HepG2 (cell line): ENCODE measurements around the gene KHK. TPM values are rescaled to one million over a fixed set of nuclear protein-coding genes. Genes with fewer than 3 reads are reported as not detected.
A peak's percentile ranks its signal among the peaks of the same experiment; 100 is the strongest.

Experiments
- MEF2D ChIP-seq: sonication (generic); formaldehyde crosslinking; IDR thresholded peaks from 2 replicates; pipeline ENCODE4 v1.5.1; 2020; ENCODE audit warnings: mild to moderate bottlenecking, missing genetic modification reagents
- THRA ChIP-seq: sonication (generic); formaldehyde crosslinking; IDR thresholded peaks from 2 replicates; pipeline ENCODE4 v1.4.0; 2020; ENCODE audit warnings: missing genetic modification reagents, borderline replicate concordance
- WIZ ChIP-seq: sonication (generic); formaldehyde crosslinking; IDR thresholded peaks from 2 replicates; pipeline ENCODE4 v1.5.1; 2020; ENCODE audit warnings: mild to moderate bottlenecking, missing genetic modification reagents
- ZBTB7A ChIP-seq: sonication (generic); formaldehyde crosslinking; IDR thresholded peaks from 2 replicates; pipeline ENCODE4 v1.8.0; 2022; ENCODE audit warnings: mild to moderate bottlenecking, missing genetic modification reagents
- ZNF253 ChIP-seq: sonication (generic); formaldehyde crosslinking; IDR thresholded peaks from 2 replicates; pipeline ENCODE4 v1.8.0; 2022; ENCODE audit warnings: mild to moderate bottlenecking, missing genetic modification reagents, borderline replicate concordance
- ZNF552 ChIP-seq: sonication (generic); formaldehyde crosslinking; IDR thresholded peaks from 2 replicates; pipeline ENCODE4 v1.9.0; 2022; ENCODE audit warnings: missing genetic modification reagents, mild to moderate bottlenecking, borderline replicate concordance
- polyA plus RNA-seq, 8 experiments: library from polyadenylated mRNA; depleted of rRNA in 3 of 8; stranded (reverse) in 7 of 8; unstranded in 1 of 8; fragments of >200 nt; fragmentation: Illumina TruSeq in 4 of 8; extraction: Trizol in 4 of 8; gene quantifications; 2 replicates each; pipeline versions ENCODE4 v1.2.1 to v1.2.3, GENCODE V29; 2011 to 2016; ENCODE audit warnings: low read depth in 4 of 8, missing spikeins in 1 of 8, mixed read lengths in 1 of 8; ENCODE audit not compliant: insufficient read depth in 1 of 8
- total RNA-seq, 5 experiments: library from RNA; depleted of rRNA; stranded (reverse); fragments of >200 nt; fragmentation: Illumina TruSeq; extraction: Trizol; gene quantifications; 2 replicates each; pipeline ENCODE4 v1.2.3, GENCODE V29; 2016; ENCODE audit warnings: low read depth in 1 of 5
- TF ChIP-seq, protein P1 (sequence below), 2 experiments: fragments of 450-650 bp in 1 of 2; sonication (generic) in 1 of 2; formaldehyde crosslinking in 1 of 2; IDR thresholded peaks; 2 replicates each; pipeline versions ENCODE4 v1.6.1 to v1.8.0; 2016 to 2022; ENCODE audit warnings: antibody characterized with exemption in 1 of 2, mild to moderate bottlenecking in 1 of 2, missing genetic modification reagents in 1 of 2
- TF ChIP-seq, protein P2 (sequence below): sonication (generic); formaldehyde crosslinking; IDR thresholded peaks from 2 replicates; pipeline ENCODE4 v1.4.0; 2020; ENCODE audit warnings: missing genetic modification reagents, mild to moderate bottlenecking, borderline replicate concordance
- TF ChIP-seq, protein P3 (sequence below): sonication (generic); formaldehyde crosslinking; IDR thresholded peaks from 2 replicates; pipeline ENCODE4 v1.4.0; 2020; ENCODE audit warnings: missing genetic modification reagents
- TF ChIP-seq, protein P4 (sequence below): sonication (generic); formaldehyde crosslinking; IDR thresholded peaks from 2 replicates; pipeline ENCODE4 v1.5.0; 2020; ENCODE audit warnings: missing genetic modification reagents

The KHK gene
- total and polyA plus RNA-seq, 2 of the 13 experiments (the other 11 are each of a cell fraction or from before 2014, with no cell fraction given), result 40.9 to 99.2 TPM

- TF ChIP-seq, protein P1, sequence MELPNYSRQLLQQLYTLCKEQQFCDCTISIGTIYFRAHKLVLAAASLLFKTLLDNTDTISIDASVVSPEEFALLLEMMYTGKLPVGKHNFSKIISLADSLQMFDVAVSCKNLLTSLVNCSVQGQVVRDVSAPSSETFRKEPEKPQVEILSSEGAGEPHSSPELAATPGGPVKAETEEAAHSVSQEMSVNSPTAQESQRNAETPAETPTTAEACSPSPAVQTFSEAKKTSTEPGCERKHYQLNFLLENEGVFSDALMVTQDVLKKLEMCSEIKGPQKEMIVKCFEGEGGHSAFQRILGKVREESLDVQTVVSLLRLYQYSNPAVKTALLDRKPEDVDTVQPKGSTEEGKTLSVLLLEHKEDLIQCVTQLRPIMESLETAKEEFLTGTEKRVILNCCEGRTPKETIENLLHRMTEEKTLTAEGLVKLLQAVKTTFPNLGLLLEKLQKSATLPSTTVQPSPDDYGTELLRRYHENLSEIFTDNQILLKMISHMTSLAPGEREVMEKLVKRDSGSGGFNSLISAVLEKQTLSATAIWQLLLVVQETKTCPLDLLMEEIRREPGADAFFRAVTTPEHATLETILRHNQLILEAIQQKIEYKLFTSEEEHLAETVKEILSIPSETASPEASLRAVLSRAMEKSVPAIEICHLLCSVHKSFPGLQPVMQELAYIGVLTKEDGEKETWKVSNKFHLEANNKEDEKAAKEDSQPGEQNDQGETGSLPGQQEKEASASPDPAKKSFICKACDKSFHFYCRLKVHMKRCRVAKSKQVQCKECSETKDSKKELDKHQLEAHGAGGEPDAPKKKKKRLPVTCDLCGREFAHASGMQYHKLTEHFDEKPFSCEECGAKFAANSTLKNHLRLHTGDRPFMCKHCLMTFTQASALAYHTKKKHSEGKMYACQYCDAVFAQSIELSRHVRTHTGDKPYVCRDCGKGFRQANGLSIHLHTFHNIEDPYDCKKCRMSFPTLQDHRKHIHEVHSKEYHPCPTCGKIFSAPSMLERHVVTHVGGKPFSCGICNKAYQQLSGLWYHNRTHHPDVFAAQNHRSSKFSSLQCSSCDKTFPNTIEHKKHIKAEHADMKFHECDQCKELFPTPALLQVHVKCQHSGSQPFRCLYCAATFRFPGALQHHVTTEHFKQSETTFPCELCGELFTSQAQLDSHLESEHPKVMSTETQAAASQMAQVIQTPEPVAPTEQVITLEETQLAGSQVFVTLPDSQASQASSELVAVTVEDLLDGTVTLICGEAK (IDR thresholded peaks at IDR 0.05), result no peak
- TF ChIP-seq, protein P1 (CRISPR knock-in tag; IDR thresholded peaks at IDR 0.05), result peak; percentile 73; the same call in 1 of the 2 replicates
- TF ChIP-seq ZNF253 (0 out of 2 replicates have a peak, but pooled peaks have one; percentile 50), MEF2D (CRISPR knock-in tag) (peak; percentile 64; the same call in 1 of the 2 replicates), ZBTB7A (peak; percentile 80), ZNF552 (CRISPR knock-in tag) (peak; percentile 38; the same call in 1 of the 2 replicates), WIZ (0 out of 2 replicates have a peak, but pooled peaks have one; percentile 9), THRA (peak; percentile 96)
- TF ChIP-seq, protein P2, sequence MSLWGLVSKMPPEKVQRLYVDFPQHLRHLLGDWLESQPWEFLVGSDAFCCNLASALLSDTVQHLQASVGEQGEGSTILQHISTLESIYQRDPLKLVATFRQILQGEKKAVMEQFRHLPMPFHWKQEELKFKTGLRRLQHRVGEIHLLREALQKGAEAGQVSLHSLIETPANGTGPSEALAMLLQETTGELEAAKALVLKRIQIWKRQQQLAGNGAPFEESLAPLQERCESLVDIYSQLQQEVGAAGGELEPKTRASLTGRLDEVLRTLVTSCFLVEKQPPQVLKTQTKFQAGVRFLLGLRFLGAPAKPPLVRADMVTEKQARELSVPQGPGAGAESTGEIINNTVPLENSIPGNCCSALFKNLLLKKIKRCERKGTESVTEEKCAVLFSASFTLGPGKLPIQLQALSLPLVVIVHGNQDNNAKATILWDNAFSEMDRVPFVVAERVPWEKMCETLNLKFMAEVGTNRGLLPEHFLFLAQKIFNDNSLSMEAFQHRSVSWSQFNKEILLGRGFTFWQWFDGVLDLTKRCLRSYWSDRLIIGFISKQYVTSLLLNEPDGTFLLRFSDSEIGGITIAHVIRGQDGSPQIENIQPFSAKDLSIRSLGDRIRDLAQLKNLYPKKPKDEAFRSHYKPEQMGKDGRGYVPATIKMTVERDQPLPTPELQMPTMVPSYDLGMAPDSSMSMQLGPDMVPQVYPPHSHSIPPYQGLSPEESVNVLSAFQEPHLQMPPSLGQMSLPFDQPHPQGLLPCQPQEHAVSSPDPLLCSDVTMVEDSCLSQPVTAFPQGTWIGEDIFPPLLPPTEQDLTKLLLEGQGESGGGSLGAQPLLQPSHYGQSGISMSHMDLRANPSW (CRISPR knock-in tag), result peak; percentile 85
- TF ChIP-seq, protein P3, sequence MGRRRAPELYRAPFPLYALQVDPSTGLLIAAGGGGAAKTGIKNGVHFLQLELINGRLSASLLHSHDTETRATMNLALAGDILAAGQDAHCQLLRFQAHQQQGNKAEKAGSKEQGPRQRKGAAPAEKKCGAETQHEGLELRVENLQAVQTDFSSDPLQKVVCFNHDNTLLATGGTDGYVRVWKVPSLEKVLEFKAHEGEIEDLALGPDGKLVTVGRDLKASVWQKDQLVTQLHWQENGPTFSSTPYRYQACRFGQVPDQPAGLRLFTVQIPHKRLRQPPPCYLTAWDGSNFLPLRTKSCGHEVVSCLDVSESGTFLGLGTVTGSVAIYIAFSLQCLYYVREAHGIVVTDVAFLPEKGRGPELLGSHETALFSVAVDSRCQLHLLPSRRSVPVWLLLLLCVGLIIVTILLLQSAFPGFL (CRISPR knock-in tag), result peak; percentile 24; the same call in 1 of the 2 replicates
- TF ChIP-seq, protein P4, sequence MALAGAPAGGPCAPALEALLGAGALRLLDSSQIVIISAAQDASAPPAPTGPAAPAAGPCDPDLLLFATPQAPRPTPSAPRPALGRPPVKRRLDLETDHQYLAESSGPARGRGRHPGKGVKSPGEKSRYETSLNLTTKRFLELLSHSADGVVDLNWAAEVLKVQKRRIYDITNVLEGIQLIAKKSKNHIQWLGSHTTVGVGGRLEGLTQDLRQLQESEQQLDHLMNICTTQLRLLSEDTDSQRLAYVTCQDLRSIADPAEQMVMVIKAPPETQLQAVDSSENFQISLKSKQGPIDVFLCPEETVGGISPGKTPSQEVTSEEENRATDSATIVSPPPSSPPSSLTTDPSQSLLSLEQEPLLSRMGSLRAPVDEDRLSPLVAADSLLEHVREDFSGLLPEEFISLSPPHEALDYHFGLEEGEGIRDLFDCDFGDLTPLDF (CRISPR knock-in tag), result 0 out of 2 replicates have a peak, but pooled peaks have one; percentile 17
These were observed 9.4 kb downstream of the KHK start (continued) for GRCh38 chr2:27095745-27096651.
